Chondrocyte (in vitro differentiated cells): ENCODE results near the gene GRM1. TPM values are rescaled to one million over a fixed set of nuclear protein-coding genes. Genes with fewer than 3 reads are reported as not detected.

ENCODE experiments used
- DNase-seq: peaks from one replicate; pipeline ENCODE4 v3.0.0; 2021; ENCODE audit warnings: mixed read lengths, low spot score
- H3K27ac Mint-ChIP-seq: one replicate; pipeline ENCODE4 v1.8.0; 2021; ENCODE audit warnings: mild to moderate bottlenecking, moderate library complexity, mixed read lengths; ENCODE audit not compliant: unreplicated experiment
- H3K27me3 Mint-ChIP-seq: 2 replicates; pipeline ENCODE4 v1.8.0; 2021; ENCODE audit warnings: low read depth, mixed read lengths
- H3K36me3 Mint-ChIP-seq: 2 replicates; pipeline ENCODE4 v1.8.0; 2021; ENCODE audit warnings: low read depth, mixed read lengths
- H3K4me1 Mint-ChIP-seq: 2 replicates; pipeline ENCODE4 v1.8.0; 2021; ENCODE audit warnings: low read depth, mild to moderate bottlenecking, mixed read lengths
- H3K4me3 Mint-ChIP-seq: one replicate; pipeline ENCODE4 v1.8.0; 2021; ENCODE audit warnings: mild to moderate bottlenecking, moderate library complexity, mixed read lengths; ENCODE audit not compliant: unreplicated experiment
- H3K9me3 Mint-ChIP-seq: 2 replicates; pipeline ENCODE4 v1.8.0; 2021; ENCODE audit warnings: low read depth, mixed read lengths
- total RNA-seq: library from RNA; stranded (reverse); gene quantifications from 3 replicates; pipeline ENCODE4 v1.2.1, GENCODE V29; 2021
- TF ChIP-seq, protein P1 (sequence below): fragments of 200-600 bp; sonication (generic); IDR thresholded peaks from 2 replicates; pipeline ENCODE4 v1.5.0; 2021; ENCODE audit warnings: antibody characterized with exemption, mild to moderate bottlenecking, moderate library complexity

Gene GRM1
- total RNA-seq, 1 donor from 2014 or later = not detected

DNA sequence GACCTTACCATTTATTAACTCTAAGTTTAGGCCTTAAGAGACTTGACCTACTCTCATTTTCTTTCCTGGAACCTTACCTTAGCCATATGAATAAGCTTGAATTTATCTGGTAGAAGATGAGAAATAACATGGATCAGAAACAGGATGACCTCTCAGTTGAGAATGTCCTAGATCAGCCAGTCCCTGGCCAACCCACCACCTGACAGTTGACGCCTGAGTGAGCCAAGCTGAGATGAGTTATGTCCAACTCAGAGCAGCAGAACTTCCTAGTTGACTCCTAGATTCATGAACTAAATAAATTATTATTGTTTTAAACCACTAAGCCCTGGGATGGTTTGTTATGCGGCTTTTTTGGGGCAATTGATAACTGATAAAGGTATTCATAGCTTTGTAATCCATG lies 281.8 kb downstream of the GRM1 start:
- Mint-ChIP-seq H3K4me3 (no peak overlapping the region), H3K4me1 (no peaks in the 10 kb centered on the region), H3K9me3 (peaks cover 3% of the 10 kb centered on the region), H3K27me3 (no peaks in the 10 kb centered on the region), H3K27ac (no peak overlapping the region), H3K36me3 (no peaks in the 10 kb centered on the region)
- TF ChIP-seq, protein P1, sequence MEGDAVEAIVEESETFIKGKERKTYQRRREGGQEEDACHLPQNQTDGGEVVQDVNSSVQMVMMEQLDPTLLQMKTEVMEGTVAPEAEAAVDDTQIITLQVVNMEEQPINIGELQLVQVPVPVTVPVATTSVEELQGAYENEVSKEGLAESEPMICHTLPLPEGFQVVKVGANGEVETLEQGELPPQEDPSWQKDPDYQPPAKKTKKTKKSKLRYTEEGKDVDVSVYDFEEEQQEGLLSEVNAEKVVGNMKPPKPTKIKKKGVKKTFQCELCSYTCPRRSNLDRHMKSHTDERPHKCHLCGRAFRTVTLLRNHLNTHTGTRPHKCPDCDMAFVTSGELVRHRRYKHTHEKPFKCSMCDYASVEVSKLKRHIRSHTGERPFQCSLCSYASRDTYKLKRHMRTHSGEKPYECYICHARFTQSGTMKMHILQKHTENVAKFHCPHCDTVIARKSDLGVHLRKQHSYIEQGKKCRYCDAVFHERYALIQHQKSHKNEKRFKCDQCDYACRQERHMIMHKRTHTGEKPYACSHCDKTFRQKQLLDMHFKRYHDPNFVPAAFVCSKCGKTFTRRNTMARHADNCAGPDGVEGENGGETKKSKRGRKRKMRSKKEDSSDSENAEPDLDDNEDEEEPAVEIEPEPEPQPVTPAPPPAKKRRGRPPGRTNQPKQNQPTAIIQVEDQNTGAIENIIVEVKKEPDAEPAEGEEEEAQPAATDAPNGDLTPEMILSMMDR = no peak
- DNase-seq = no peak

DNA sequence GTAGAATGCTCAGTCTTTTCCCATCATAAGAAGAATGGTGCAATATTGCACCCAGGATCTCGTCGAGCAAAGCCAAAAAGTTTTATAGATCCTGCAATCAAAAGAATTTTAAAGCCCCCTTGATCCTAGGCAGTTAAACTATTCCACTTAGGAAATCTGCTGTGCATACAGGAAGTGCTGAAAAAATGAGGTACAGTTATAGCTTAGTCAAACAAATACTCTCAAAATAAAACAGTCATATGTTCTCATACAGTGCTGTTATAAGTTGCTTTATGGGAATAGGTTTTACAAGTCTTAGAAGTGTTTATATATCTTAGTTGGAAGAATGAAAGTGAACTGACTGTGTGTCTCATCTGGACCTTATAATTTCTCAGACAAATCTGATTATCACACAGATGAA lies 282.2 kb downstream of the GRM1 start:
- no peaks in the 10 kb centered on the region for H3K36me3 Mint-ChIP-seq
- H3K4me1 Mint-ChIP-seq = no peaks in the 10 kb centered on the region
- peaks cover 3% of the 10 kb centered on the region for H3K9me3 Mint-ChIP-seq
- no peak for DNase-seq
- H3K4me3 Mint-ChIP-seq = no peak overlapping the region
- H3K27ac Mint-ChIP-seq = no peak overlapping the region
- H3K27me3 Mint-ChIP-seq = no peaks in the 10 kb centered on the region
- TF ChIP-seq, protein P1 = no peak

DNA sequence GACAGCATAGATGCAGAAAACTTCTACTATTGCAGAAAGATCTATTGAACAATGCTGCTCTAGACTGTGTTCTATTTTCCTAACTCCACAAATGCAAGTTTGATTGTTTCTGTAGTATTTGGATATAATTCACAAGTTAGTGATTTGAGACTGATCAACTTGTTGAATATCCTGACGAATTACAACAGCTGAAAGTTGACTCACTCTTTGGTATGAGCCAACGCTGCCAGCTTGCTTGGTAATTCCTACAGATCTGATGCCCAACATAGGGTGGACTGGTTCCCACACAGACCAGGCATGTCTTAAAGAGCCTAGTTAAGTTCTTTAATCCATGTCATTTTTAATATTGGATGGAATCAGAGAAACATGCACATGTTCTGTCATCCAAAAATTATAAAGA lies 283.7 kb downstream of the GRM1 start:
- peaks cover 3% of the 10 kb centered on the region for H3K9me3 Mint-ChIP-seq
- TF ChIP-seq, protein P1 = no peak
- H3K4me1 Mint-ChIP-seq = no peaks in the 10 kb centered on the region
- DNase-seq = no peak
- no peak overlapping the region for H3K27ac Mint-ChIP-seq
- no peaks in the 10 kb centered on the region for H3K36me3 Mint-ChIP-seq
- H3K4me3 Mint-ChIP-seq = no peak overlapping the region
- no peaks in the 10 kb centered on the region for H3K27me3 Mint-ChIP-seq

DNA sequence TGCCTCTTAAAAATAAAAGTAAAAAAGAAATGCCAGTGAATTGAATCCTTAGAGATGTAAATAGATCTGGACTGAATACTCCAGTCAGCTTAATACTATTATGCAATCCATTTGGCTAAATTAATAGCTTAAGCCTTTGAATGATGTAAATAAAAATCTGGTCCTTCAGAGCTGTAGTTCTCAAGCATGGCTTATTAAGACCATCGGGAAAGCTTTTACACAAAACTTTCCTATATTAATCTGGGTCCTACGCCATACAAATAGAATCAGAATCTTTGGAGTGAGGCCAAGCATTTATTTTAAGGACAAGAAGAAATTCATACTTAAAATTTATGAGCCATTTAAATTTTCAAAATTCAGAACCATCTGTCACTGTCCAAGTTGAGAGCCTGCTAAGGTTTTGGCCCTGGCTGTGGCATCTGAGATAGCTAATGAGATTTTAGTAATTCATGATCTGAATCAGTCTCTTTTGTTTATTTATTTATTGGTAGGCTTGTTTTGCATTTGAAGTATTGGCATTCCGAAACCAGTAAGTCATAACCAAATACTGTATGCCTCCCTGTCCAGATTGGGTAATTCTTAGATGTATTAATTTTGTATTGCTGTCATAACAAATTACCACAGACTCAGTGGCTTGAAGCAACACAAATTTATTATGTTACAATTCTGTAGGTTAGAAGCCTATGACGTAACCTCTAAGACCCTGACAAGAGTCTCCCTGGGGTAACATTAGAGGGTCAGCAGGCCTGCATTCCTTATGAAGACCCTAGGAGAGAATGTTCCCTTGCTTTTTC lies 286.7 kb downstream of the GRM1 start:
- H3K4me1 Mint-ChIP-seq = no peaks in the 10 kb centered on the region
- no peak overlapping the region for H3K4me3 Mint-ChIP-seq
- no peak overlapping the region for H3K27ac Mint-ChIP-seq
- no peaks in the 10 kb centered on the region for H3K27me3 Mint-ChIP-seq
- DNase-seq = no peak
- no peaks in the 10 kb centered on the region for H3K36me3 Mint-ChIP-seq
- H3K9me3 Mint-ChIP-seq = peaks cover 8% of the 10 kb centered on the region
- TF ChIP-seq, protein P1 = no peak

DNA sequence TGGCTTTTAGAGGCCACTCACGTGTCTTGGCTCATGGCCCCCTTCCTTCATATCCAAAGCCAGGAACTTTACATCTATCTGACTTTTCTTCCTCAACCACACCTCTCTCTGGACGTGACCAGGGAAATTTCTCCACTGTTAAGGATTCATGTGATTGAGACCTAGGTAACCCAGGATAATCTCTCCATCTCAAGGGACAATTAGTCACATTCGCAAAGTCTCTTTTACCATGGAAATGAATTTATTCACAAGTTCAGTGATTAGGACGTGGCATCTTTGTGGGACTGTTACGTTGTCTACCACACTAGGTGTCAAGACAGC lies 287.3 kb downstream of the GRM1 start:
- Mint-ChIP-seq H3K4me3 (no peak overlapping the region), H3K36me3 (no peaks in the 10 kb centered on the region), H3K4me1 (no peaks in the 10 kb centered on the region), H3K27me3 (no peaks in the 10 kb centered on the region), H3K27ac (no peak overlapping the region), H3K9me3 (peaks cover 6% of the 10 kb centered on the region)
- no peak for DNase-seq
- TF ChIP-seq, protein P1 = no peak
